ENCODE data around the gene SYNE3.

Gene SYNE3

DNA sequence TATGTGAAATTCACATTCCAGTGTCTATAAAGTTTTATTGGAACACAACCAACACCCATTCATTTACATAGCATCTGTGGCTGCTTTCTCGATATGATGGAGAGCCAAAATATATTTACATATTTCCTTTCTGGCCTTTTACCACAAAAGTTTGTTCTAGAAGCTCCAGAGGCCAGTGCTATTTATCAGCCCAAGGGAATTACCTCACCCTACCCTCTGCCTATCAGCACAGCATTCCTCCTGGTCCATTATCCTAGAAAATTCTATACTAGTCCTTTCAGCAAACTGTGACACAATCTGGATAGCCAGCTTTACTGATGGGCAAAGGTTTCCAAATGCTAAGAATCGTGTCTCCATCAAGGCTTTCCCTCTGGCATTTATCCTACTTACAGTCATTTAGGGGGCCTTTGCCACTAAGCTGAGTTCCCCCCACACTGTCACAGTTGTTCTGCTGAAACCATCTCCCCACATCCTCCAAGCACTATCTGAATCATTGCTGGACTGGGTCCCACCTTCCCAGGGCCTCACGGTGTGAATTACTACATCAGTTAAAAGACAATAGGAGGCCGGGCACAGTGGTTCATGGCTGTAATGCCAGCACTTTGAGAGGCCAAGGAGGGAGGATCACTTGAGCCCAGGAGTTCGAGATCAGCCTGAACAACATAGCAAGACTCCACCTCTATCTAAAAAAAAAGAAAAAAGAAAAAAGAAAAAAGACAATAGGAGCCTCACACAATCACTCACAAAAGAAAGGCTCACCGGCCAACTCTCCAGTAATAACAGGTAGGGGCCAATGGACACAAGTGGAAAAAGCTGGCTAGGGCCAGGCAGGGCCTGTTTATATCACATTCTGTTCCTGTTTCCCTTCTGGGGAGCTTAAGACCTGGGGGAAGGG lies 12.1 kb downstream of the SYNE3 start:
- Histone ChIP-seq H3K27me3 (ENCODE audit: control insufficient read depth in 1 of 2, insufficient read depth in 2 of 2, low read length in 2 of 2) (peaks cover under 1 to 2% of the 10 kb centered on the region in 2 donors), H3K36me3 (ENCODE audit: control insufficient read depth in 2 of 2, insufficient read depth in 2 of 2, low read length in 2 of 2) (peaks cover 0 to 2% of the 10 kb centered on the region in 2 donors), H3K27ac (ENCODE audit: low read length) (no peak overlapping the region), H3K9me3 (ENCODE audit: control insufficient read depth in 2 of 2, low read length in 2 of 2) (no peaks in the 10 kb centered on the region), H3K4me3 (ENCODE audit: low read length in 2 of 2) (no peak overlapping the region), H3K4me1 (ENCODE audit: control insufficient read depth, insufficient read depth, low read length) (peaks cover 32% of the 10 kb centered on the region), H3K9ac (ENCODE audit: low read length in 2 of 2) (no peak overlapping the region)

DNA sequence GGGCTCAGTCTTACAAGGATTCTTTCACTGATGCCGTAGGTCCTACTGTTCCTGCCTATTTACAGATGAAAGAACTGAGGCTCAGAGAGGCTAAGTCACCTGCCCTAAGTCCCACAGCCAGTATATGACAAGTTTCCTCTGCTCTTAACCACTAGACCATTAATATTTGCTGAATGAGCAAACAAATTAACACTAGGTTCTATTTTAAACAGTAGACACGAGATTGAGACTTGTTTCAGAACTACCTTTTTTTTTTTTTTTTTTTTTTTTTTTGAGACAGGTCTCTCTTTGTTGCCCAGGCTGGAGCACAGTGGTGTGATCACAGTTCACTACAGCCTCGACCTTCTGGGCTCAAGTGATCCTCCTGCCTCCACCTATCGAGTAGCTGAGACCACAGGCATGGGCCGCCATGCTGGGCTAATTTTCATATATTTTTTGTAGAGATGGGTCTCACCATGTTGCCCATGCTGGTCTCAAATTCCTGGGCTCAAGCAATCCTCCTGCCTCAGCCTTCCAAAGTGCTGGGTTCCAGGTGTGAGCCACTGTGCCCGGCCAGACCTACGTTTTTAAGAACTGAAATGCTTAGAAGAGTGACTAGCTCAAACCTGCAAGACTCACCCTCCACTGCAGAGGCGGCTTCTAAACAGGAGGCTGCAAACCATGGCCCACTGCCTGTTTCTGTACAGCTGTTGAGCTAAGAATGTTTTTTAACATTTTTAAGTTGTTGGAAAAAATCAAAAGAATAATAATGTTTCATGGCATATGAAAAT lies 12.9 kb downstream of the SYNE3 start:
- Histone ChIP-seq H3K36me3 (ENCODE audit: control insufficient read depth in 2 of 2, insufficient read depth in 2 of 2, low read length in 2 of 2) (peaks cover 0 to 2% of the 10 kb centered on the region in 2 donors), H3K9me3 (ENCODE audit: control insufficient read depth in 2 of 2, low read length in 2 of 2) (no peaks in the 10 kb centered on the region), H3K27ac (ENCODE audit: low read length) (no peak overlapping the region), H3K4me3 (ENCODE audit: low read length in 2 of 2) (no peak overlapping the region), H3K4me1 (ENCODE audit: control insufficient read depth, insufficient read depth, low read length) (peaks cover 35% of the 10 kb centered on the region), H3K27me3 (ENCODE audit: control insufficient read depth in 1 of 2, insufficient read depth in 2 of 2, low read length in 2 of 2) (peaks cover 0 to 2% of the 10 kb centered on the region in 2 donors), H3K9ac (ENCODE audit: low read length in 2 of 2) (no peak overlapping the region)

DNA sequence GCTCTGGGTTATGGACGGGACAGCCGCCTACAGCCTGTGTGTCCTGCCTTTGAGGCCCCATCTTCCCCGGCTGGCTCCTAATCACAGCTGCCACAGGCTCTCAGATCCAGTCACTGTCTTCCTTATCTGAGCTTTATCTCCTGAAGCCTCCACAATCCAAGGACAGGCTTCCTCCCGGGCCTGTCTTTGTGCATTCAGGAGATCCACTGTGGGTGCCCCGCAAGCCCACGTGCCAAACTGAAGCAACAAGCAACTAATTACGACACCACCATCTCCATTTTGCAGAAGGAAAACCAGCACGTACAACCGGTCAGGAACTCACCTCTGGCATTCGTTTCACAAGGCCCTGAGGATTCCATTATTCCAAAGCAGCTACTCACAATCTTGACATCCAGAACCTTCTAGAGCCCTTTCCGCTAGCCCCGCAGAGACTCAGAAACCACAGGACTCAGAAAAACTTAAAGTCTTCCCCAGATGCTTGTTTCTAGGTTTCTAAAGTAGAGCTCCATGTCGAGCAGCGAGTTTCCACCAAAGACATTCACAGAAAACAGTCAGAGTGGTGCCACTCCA lies 14.0 kb downstream of the SYNE3 start:
- H3K9me3 ChIP-seq (ENCODE audit: control insufficient read depth in 2 of 2, low read length in 2 of 2) = no peaks in the 10 kb centered on the region
- H3K27me3 ChIP-seq (ENCODE audit: control insufficient read depth in 1 of 2, insufficient read depth in 2 of 2, low read length in 2 of 2) = no peaks in the 10 kb centered on the region
- no peaks in the 10 kb centered on the region for H3K36me3 ChIP-seq (ENCODE audit: control insufficient read depth in 2 of 2, insufficient read depth in 2 of 2, low read length in 2 of 2)
- H3K4me1 ChIP-seq (ENCODE audit: control insufficient read depth, insufficient read depth, low read length) = peaks cover 34% of the 10 kb centered on the region
- H3K9ac ChIP-seq (ENCODE audit: low read length in 2 of 2) = no peak overlapping the region
- H3K4me3 ChIP-seq (ENCODE audit: low read length in 2 of 2) = no peak overlapping the region
- no peak overlapping the region for H3K27ac ChIP-seq (ENCODE audit: low read length)

DNA sequence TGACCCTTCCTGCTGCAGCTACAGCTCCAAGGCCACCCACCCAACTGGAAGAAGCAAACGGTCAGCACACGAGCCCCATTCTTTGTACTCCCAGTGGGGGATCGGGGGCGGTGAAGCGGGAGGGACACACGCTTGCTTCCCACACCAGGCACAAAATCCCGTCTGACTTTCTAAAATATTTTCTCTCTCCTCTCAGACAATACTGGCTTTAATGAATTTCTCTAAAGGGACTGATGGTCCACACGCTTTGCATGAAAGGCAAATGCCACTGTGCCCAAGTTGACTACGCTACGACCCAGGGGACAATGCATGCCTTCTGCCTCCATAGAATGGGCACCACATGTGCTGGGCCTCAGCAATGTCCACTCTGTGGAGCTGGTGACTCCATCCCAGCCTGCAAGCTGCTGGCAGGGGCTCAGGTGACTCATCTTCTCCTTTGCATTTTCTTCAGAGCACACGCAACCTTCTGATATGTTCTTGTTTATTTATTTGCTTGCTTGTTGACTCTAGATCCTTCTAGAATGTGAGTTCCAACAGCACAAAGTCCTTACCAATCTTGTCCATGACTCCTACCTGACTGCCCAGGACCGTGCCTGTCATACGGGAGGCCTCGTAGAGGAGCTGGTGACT lies 15.6 kb downstream of the SYNE3 start:
- Histone ChIP-seq H3K4me1 (ENCODE audit: control insufficient read depth, insufficient read depth, low read length) (peaks cover 37% of the 10 kb centered on the region), H3K9ac (ENCODE audit: low read length in 2 of 2) (no peak overlapping the region), H3K27me3 (ENCODE audit: control insufficient read depth in 1 of 2, insufficient read depth in 2 of 2, low read length in 2 of 2) (peaks cover 0 to 2% of the 10 kb centered on the region in 2 donors), H3K27ac (ENCODE audit: low read length) (no peak overlapping the region), H3K9me3 (ENCODE audit: control insufficient read depth in 2 of 2, low read length in 2 of 2) (no peaks in the 10 kb centered on the region), H3K36me3 (ENCODE audit: control insufficient read depth in 2 of 2, insufficient read depth in 2 of 2, low read length in 2 of 2) (no peaks in the 10 kb centered on the region), H3K4me3 (ENCODE audit: low read length in 2 of 2) (no peak overlapping the region)

DNA sequence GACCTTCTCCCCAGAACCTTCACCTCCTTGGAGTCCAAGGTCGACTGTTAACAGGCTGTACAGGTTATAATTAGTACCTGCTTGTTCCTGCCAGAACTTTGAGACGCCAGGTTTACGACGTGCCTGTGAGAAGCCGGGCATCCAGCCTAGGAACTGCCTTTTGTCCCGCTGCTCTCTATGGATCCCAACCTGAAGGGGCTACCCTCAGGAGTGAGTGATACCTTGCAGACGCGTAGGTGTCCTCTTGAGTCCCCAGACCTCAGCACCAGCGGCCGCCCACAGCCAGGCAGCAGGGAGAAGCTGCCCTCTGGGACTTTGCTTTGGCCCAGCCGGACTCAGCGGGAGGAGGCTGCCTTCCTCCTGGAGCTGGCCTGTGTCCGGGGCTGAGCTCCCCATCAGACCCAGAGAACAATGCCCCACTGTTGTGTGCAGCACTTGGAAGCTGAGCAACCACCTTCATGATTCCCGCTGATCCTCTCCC lies 16.2 kb downstream of the SYNE3 start:
- Histone ChIP-seq H3K36me3 (ENCODE audit: control insufficient read depth in 2 of 2, insufficient read depth in 2 of 2, low read length in 2 of 2) (no peaks in the 10 kb centered on the region), H3K4me1 (ENCODE audit: control insufficient read depth, insufficient read depth, low read length) (peaks cover 41% of the 10 kb centered on the region), H3K4me3 (ENCODE audit: low read length in 2 of 2) (no peak overlapping the region), H3K27me3 (ENCODE audit: control insufficient read depth in 1 of 2, insufficient read depth in 2 of 2, low read length in 2 of 2) (peaks cover 0 to 2% of the 10 kb centered on the region in 2 donors), H3K27ac (ENCODE audit: low read length) (no peak overlapping the region), H3K9ac (ENCODE audit: low read length in 2 of 2) (no peak overlapping the region), H3K9me3 (ENCODE audit: control insufficient read depth in 2 of 2, low read length in 2 of 2) (no peaks in the 10 kb centered on the region)

DNA sequence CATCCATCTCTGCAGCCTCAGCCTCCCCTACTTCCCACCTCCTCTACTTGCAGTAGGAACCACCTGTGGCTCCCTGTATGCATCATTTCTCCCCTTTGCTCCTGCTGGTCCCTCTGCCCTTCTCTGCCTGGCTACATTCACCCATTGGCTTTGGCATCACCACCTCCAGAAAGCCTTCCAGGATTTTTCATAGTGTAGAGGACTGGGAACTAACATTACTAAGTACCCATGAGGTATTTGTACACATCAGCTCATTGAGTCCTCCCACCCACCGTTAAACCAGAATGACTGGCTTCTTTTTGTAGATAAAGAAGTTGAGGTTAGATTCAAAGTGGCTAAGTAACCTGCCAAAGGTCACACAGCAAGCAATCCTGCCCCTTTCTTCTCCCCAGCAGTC lies 17.1 kb downstream of the SYNE3 start:
- Histone ChIP-seq H3K4me3 (ENCODE audit: low read length in 2 of 2) (no peak overlapping the region), H3K36me3 (ENCODE audit: control insufficient read depth in 2 of 2, insufficient read depth in 2 of 2, low read length in 2 of 2) (no peaks in the 10 kb centered on the region), H3K4me1 (ENCODE audit: control insufficient read depth, insufficient read depth, low read length) (peaks cover 38% of the 10 kb centered on the region)

DNA sequence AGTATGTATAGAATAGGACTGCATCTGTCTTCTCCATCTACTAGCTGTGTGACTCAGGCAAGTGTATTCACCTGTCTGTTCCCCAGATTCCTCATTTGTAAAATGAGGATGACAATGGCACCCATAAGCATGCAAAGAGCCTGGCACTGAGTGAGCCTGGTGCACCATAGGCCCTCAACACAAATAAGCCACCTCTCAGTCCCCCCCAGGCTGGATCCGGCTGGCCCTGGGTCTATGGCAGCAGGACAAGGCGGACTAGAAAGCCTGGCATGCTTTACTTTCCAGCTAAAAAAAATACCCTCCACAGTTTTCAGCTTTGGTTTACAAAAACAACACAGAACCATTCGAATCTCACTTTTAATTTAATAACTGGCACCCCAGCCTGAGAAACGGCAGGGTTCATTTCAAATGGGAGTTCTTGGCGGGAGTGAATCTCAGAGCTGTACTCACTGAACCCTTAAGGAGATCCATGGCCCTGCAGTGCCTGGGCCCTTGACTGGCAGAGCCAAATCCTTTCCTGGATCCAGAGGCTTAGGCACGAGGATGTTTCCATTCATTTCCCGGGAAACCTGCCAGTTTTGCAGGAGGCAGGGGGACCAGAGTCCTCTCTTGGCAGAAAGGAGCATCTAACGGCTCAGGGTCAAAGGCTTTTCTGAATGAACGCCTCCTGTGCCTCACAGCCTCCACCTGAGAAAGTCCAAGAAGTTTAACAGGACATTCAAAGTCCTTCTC lies 17.7 kb downstream of the SYNE3 start:
- no peak overlapping the region for H3K27ac ChIP-seq (ENCODE audit: low read length)
- peaks cover 0 to 2% of the 10 kb centered on the region in 2 donors for H3K27me3 ChIP-seq (ENCODE audit: control insufficient read depth in 1 of 2, insufficient read depth in 2 of 2, low read length in 2 of 2)
- H3K4me1 ChIP-seq (ENCODE audit: control insufficient read depth, insufficient read depth, low read length) = peaks cover 36% of the 10 kb centered on the region
- H3K4me3 ChIP-seq (ENCODE audit: low read length in 2 of 2) = no peak overlapping the region
- no peaks in the 10 kb centered on the region for H3K9me3 ChIP-seq (ENCODE audit: control insufficient read depth in 2 of 2, low read length in 2 of 2)
- no peaks in the 10 kb centered on the region for H3K36me3 ChIP-seq (ENCODE audit: control insufficient read depth in 2 of 2, insufficient read depth in 2 of 2, low read length in 2 of 2)
- H3K9ac ChIP-seq (ENCODE audit: low read length in 2 of 2) = no peak overlapping the region

More for the DNA sequence above, 17.1 kb downstream of the SYNE3 start:
- Histone ChIP-seq H3K9me3 (ENCODE audit: control insufficient read depth in 2 of 2, low read length in 2 of 2) (no peaks in the 10 kb centered on the region), H3K9ac (ENCODE audit: low read length in 2 of 2) (no peak overlapping the region), H3K27ac (ENCODE audit: low read length) (no peak overlapping the region), H3K27me3 (ENCODE audit: control insufficient read depth in 1 of 2, insufficient read depth in 2 of 2, low read length in 2 of 2) (peaks cover 0 to 2% of the 10 kb centered on the region in 2 donors)

DNA sequence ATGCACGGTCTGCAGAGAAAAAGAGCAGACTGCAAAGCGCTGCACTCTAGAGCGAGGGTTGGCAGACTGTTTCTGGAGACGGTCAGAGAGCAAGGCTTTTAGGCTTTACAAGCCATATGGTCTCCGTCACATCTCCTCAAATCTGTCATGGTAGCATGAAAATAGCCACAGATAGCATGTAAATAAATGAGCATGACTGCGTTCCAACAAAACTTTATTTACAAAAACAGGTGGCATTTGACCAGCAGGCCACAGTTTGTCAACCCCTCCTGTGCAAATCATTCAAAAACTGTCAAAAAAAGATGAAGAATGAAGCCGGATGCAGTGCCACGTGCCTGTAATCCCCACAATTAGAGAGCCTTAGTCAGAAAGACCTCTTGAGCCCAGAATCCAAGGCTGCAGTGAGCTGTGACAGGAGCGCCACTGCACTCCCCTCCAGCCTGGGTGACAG lies 18.9 kb downstream of the SYNE3 start:
- Histone ChIP-seq H3K9me3 (ENCODE audit: control insufficient read depth in 2 of 2, low read length in 2 of 2) (no peaks in the 10 kb centered on the region), H3K27ac (ENCODE audit: low read length) (no peak overlapping the region), H3K27me3 (ENCODE audit: control insufficient read depth in 1 of 2, insufficient read depth in 2 of 2, low read length in 2 of 2) (peaks cover 3 to 5% of the 10 kb centered on the region in 2 donors), H3K4me3 (ENCODE audit: low read length in 2 of 2) (no peak overlapping the region), H3K4me1 (ENCODE audit: control insufficient read depth, insufficient read depth, low read length) (peaks cover 36% of the 10 kb centered on the region), H3K36me3 (ENCODE audit: control insufficient read depth in 2 of 2, insufficient read depth in 2 of 2, low read length in 2 of 2) (no peaks in the 10 kb centered on the region), H3K9ac (ENCODE audit: low read length in 2 of 2) (no peak overlapping the region)

DNA sequence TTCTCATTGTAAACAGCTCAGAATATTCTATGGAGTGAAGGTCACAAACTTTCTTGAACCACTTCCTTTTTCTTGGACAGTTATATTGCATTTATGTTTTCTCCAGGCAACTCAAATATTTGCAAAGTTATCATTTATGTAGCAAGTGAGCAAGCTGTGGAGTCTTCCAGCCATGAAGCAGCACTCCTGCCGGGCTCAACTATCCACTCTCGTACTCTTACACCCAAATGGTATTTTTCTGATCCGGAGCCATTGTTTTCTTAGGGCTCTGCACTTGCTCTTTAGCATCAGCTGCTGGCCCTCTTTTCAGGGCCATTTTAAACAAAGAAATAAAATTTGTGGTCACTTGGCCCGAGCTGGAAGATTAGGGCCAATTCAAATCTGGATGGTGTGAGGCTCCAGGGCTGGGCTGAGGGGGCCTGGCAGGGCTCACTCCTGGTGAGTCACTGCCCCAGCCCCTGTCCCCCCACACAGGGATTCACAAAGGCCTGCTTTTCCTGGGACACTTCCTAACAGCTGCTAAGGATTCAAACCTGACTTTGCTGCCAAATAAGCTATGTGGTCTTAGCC lies 19.7 kb downstream of the SYNE3 start:
- no peaks in the 10 kb centered on the region for H3K36me3 ChIP-seq (ENCODE audit: control insufficient read depth in 2 of 2, insufficient read depth in 2 of 2, low read length in 2 of 2)
- H3K27me3 ChIP-seq (ENCODE audit: control insufficient read depth in 1 of 2, insufficient read depth in 2 of 2, low read length in 2 of 2) = peaks cover 3 to 5% of the 10 kb centered on the region in 2 donors
- H3K27ac ChIP-seq (ENCODE audit: low read length) = peak overlapping the region; percentile 18
- H3K4me1 ChIP-seq (ENCODE audit: control insufficient read depth, insufficient read depth, low read length) = peaks cover 36% of the 10 kb centered on the region
- peak overlapping the region in 1 of 2 donors; percentile 7 for H3K9ac ChIP-seq (ENCODE audit: low read length in 2 of 2)
- H3K4me3 ChIP-seq (ENCODE audit: low read length in 2 of 2) = no peak overlapping the region
- H3K9me3 ChIP-seq (ENCODE audit: control insufficient read depth in 2 of 2, low read length in 2 of 2) = no peaks in the 10 kb centered on the region
